HL-60 (cell line): Measurements from ENCODE around the gene SHOC1.

Experiments used
- GABPA ChIP-seq: IDR thresholded peaks from 2 replicates; pipeline ENCODE4 v1.6.1; 2012; ENCODE audit warnings: low read depth
- POLR2AphosphoS5 ChIP-seq: IDR thresholded peaks from 2 replicates; pipeline ENCODE4 v1.6.1; 2012; ENCODE audit warnings: low read depth
- SPI1 ChIP-seq: IDR thresholded peaks from 2 replicates; pipeline ENCODE4 v1.6.1; 2012; ENCODE audit warnings: low read depth, mild to moderate bottlenecking, borderline replicate concordance
- TF ChIP-seq, protein P1 (sequence below): IDR thresholded peaks from one replicate; pipeline ENCODE4 v1.5.1; 2011; ENCODE audit warnings: low read length, control low read depth, inconsistent platforms; ENCODE audit not compliant: insufficient read depth
- TF ChIP-seq, protein P2 (sequence below): IDR thresholded peaks from 2 replicates; pipeline ENCODE4 v1.6.1; 2012; ENCODE audit warnings: low read depth; ENCODE audit not compliant: insufficient replicate concordance

DNA sequence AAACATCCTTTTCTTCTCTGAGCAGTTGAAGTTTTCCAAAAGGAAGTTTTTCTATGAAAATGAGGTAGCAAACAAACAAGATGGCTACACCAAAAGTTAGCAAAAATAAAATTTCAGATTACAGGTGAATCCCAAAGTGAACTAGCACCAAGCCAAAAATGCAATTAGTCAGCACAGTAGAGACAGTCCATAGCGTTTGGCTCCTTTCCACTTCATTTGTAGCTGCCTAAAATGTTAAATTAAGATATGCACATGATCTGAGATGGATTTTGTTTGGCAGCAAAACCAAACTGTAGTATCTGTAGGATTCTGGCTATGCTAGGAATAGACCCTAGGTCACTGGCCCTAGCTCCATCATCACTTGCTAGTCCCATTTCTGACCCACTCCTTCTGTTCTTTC, 45.7 kb upstream of the SHOC1 start:
- TF ChIP-seq, protein P1, sequence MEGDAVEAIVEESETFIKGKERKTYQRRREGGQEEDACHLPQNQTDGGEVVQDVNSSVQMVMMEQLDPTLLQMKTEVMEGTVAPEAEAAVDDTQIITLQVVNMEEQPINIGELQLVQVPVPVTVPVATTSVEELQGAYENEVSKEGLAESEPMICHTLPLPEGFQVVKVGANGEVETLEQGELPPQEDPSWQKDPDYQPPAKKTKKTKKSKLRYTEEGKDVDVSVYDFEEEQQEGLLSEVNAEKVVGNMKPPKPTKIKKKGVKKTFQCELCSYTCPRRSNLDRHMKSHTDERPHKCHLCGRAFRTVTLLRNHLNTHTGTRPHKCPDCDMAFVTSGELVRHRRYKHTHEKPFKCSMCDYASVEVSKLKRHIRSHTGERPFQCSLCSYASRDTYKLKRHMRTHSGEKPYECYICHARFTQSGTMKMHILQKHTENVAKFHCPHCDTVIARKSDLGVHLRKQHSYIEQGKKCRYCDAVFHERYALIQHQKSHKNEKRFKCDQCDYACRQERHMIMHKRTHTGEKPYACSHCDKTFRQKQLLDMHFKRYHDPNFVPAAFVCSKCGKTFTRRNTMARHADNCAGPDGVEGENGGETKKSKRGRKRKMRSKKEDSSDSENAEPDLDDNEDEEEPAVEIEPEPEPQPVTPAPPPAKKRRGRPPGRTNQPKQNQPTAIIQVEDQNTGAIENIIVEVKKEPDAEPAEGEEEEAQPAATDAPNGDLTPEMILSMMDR, result no peak
- TF ChIP-seq POLR2AphosphoS5 (no peak), GABPA (no peak), SPI1 (no peak)
- TF ChIP-seq, protein P2, sequence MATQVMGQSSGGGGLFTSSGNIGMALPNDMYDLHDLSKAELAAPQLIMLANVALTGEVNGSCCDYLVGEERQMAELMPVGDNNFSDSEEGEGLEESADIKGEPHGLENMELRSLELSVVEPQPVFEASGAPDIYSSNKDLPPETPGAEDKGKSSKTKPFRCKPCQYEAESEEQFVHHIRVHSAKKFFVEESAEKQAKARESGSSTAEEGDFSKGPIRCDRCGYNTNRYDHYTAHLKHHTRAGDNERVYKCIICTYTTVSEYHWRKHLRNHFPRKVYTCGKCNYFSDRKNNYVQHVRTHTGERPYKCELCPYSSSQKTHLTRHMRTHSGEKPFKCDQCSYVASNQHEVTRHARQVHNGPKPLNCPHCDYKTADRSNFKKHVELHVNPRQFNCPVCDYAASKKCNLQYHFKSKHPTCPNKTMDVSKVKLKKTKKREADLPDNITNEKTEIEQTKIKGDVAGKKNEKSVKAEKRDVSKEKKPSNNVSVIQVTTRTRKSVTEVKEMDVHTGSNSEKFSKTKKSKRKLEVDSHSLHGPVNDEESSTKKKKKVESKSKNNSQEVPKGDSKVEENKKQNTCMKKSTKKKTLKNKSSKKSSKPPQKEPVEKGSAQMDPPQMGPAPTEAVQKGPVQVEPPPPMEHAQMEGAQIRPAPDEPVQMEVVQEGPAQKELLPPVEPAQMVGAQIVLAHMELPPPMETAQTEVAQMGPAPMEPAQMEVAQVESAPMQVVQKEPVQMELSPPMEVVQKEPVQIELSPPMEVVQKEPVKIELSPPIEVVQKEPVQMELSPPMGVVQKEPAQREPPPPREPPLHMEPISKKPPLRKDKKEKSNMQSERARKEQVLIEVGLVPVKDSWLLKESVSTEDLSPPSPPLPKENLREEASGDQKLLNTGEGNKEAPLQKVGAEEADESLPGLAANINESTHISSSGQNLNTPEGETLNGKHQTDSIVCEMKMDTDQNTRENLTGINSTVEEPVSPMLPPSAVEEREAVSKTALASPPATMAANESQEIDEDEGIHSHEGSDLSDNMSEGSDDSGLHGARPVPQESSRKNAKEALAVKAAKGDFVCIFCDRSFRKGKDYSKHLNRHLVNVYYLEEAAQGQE, result no peak
